Measurements from ENCODE around the gene SAMD13.

GRCh38 chr1:84387480-84388163 lies 86.1 kb downstream of the SAMD13 start:
- TF ChIP-seq SP1 (IDR thresholded peaks at IDR 0.05; ENCODE audit: low read depth, low read length) (no peak), CHD2 (IDR thresholded peaks at IDR 0.05; ENCODE audit: borderline replicate concordance, low read depth, low read length) (no peak), GABPA (IDR thresholded peaks at IDR 0.05; ENCODE audit: low read depth) (no peak)

Measured in GM12878 (cell line).